Trophoblast cell (in vitro differentiated cells and primary cell): Measurements from ENCODE around the gene NDUFAF8. TPM values are rescaled to one million over a fixed set of nuclear protein-coding genes. Genes with fewer than 3 reads are reported as not detected.

Experiments used
- DNase-seq, 2 donors: peaks; one replicate each; pipeline ENCODE4 v3.0.0-alpha.2; 2016
- H2AFZ ChIP-seq: 2 replicates; pipeline ENCODE4 v1.6.1; 2013; ENCODE audit warnings: low read length, moderate library complexity, mild to moderate bottlenecking; ENCODE audit not compliant: insufficient read depth, poor library complexity
- H2AK5ac ChIP-seq: 2 replicates; pipeline ENCODE4 v1.6.1; 2013; ENCODE audit warnings: mild to moderate bottlenecking, low read length
- H2BK120ac ChIP-seq: 2 replicates; pipeline ENCODE4 v1.6.1; 2013; ENCODE audit warnings: low read length, mild to moderate bottlenecking, moderate library complexity; ENCODE audit not compliant: insufficient read depth, poor library complexity
- H2BK12ac ChIP-seq: 2 replicates; pipeline ENCODE4 v1.6.1; 2013; ENCODE audit warnings: mild to moderate bottlenecking, low read length, moderate library complexity
- H2BK5ac ChIP-seq: 2 replicates; pipeline ENCODE4 v1.6.1; 2013; ENCODE audit warnings: low read length, low read depth, moderate library complexity, mild to moderate bottlenecking; ENCODE audit not compliant: poor library complexity
- H3K14ac ChIP-seq: 2 replicates; pipeline ENCODE4 v1.6.1; 2013; ENCODE audit warnings: mild to moderate bottlenecking, low read length
- H3K18ac ChIP-seq: 2 replicates; pipeline ENCODE4 v1.6.1; 2013; ENCODE audit warnings: mild to moderate bottlenecking, low read length
- H3K23ac ChIP-seq: 2 replicates; pipeline ENCODE4 v1.6.1; 2013; ENCODE audit warnings: low read length
- H3K27ac ChIP-seq: 2 replicates; pipeline ENCODE4 v1.5.1; 2013; ENCODE audit warnings: low read depth, mild to moderate bottlenecking, inconsistent platforms, low read length, moderate library complexity
- H3K27me3 ChIP-seq: 2 replicates; pipeline ENCODE4 v1.6.1; 2013; ENCODE audit warnings: inconsistent platforms, mild to moderate bottlenecking, low read length, moderate library complexity; ENCODE audit not compliant: insufficient read depth
- H3K36me3 ChIP-seq, 2 experiments: 1 replicate in 1 of 2; 2 replicates in 1 of 2; pipeline ENCODE4 v1.6.1; 2013; ENCODE audit warnings: low read length in 2 of 2, mild to moderate bottlenecking in 2 of 2, moderate library complexity in 1 of 2; ENCODE audit not compliant: insufficient read depth in 2 of 2, control insufficient read depth in 1 of 2
- H3K4ac ChIP-seq: 2 replicates; pipeline ENCODE4 v1.6.1; 2013; ENCODE audit warnings: low read depth, mild to moderate bottlenecking, low read length, moderate library complexity
- H3K4me1 ChIP-seq, 2 experiments: 1 replicate in 1 of 2; 2 replicates in 1 of 2; pipeline ENCODE4 v1.6.1; 2013; ENCODE audit warnings: low read length in 2 of 2, mild to moderate bottlenecking in 2 of 2, moderate library complexity in 1 of 2; ENCODE audit not compliant: insufficient read depth in 2 of 2, control insufficient read depth in 1 of 2
- H3K4me2 ChIP-seq: 2 replicates; pipeline ENCODE4 v1.6.1; 2013; ENCODE audit warnings: inconsistent platforms, mild to moderate bottlenecking, low read length, moderate library complexity
- H3K4me3 ChIP-seq: 2 replicates; pipeline ENCODE4 v1.5.1; 2013; ENCODE audit warnings: mild to moderate bottlenecking, low read depth, low read length, inconsistent platforms
- H3K79me1 ChIP-seq: one replicate; pipeline ENCODE4 v1.6.1; 2013; ENCODE audit warnings: low read length
- H3K79me2 ChIP-seq: 2 replicates; pipeline ENCODE4 v1.6.1; 2013; ENCODE audit warnings: low read length, mild to moderate bottlenecking; ENCODE audit not compliant: control insufficient read depth, insufficient read depth, poor library complexity
- H3K9ac ChIP-seq: 2 replicates; pipeline ENCODE4 v1.6.1; 2013; ENCODE audit warnings: mild to moderate bottlenecking, low read length
- H3K9me3 ChIP-seq: 2 replicates; pipeline ENCODE4 v1.6.1; 2013; ENCODE audit warnings: low read depth, mild to moderate bottlenecking, control low read depth, inconsistent platforms, low read length; ENCODE audit not compliant: insufficient read depth
- H4K12ac ChIP-seq: 2 replicates; pipeline ENCODE4 v1.6.1; 2013; ENCODE audit warnings: low read depth, mild to moderate bottlenecking, low read length, moderate library complexity
- H4K8ac ChIP-seq: 2 replicates; pipeline ENCODE4 v1.6.1; 2013; ENCODE audit warnings: low read depth, mild to moderate bottlenecking, low read length, moderate library complexity
- H4K91ac ChIP-seq: one replicate; pipeline ENCODE4 v1.6.1; 2013; ENCODE audit warnings: low read depth, mild to moderate bottlenecking, low read length, moderate library complexity
- WGBS: extraction: QIAGEN DNeasy Blood & Tissue Kit; methylation state at CpG from one replicate; pipeline ENCODE4 v1.1.7; 2013; ENCODE audit warnings: missing lambda C conversion rate; ENCODE audit not compliant: insufficient read length, insufficient coverage; ENCODE audit errors: extremely low coverage; 5-methylcytosine and 5-hydroxymethylcytosine counted together
- polyA plus RNA-seq: library from polyadenylated mRNA; stranded (reverse); fragments of 200-250 nt; gene quantifications from 2 replicates; pipeline ENCODE4 v1.2.3, GENCODE V29; 2013

The NDUFAF8 gene, protein sequence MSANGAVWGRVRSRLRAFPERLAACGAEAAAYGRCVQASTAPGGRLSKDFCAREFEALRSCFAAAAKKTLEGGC
- polyA plus RNA-seq: 85.8 and 86.1 TPM in 2 replicates

DNA sequence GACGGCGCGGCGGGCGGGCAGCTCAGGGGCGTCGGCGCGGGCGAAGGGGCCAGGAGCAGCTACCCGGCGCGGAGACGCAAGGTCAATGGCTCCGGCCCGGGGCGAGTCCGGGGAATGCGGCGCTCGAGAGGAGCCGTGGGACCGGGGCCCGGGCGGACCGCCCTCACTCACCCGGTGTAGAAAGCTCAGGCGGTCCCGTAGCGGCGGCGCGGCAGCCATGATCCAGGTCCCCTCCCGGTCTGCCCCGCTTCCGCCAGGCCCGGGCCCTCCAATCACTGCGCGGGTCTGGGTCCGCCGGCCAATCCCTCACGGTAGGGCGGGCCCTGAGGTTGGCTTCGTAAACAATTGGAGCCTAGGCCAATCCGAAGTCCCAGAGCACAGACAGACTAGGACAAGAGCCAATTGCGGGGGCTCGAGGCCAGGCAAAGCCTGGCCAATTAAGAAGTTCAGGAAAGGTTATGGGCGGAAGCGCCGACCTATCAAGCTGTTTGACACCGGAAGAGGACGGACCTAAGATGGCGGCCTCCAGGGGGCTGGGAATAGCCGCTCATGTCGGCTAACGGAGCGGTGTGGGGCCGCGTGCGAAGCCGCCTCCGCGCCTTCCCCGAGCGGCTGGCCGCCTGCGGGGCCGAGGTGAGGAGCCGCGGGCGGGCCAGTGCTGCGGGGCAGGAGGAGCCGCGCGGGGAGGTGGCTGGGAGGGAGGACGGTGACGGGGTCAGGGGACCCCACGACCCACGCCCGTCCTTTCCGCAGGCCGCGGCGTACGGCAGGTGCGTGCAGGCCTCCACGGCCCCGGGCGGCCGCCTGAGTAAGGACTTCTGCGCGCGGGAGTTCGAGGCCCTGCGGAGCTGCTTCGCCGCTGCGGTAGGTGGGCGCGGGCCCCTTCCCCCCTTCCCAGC is at the start of gene NDUFAF8, which contains the start of gene TEPSIN:
Gene NDUFAF8 (plus strand): TSS at position 504 of the 899 bp plus-strand sequence. CDS start 46 bp downstream, at position 550.
Gene TEPSIN (minus strand): TSS at position 241 of the 899 bp plus-strand sequence. CDS start 22 bp downstream, at position 219.
- peaks cover 10% of the 10 kb centered on the region for H3K79me2 ChIP-seq
- H2AFZ ChIP-seq: peak within 1 kb of the TSS; percentile 73
- peak within 1 kb of the TSS; percentile 55 for H2BK12ac ChIP-seq
- H3K18ac ChIP-seq: peak within 1 kb of the TSS; percentile 78
- peaks cover 8% of the 10 kb centered on the region for H3K79me1 ChIP-seq
- H3K4me3 ChIP-seq: peak within 1 kb of the TSS; percentile 94
- H3K4me1 ChIP-seq: peaks cover 8 to 12% of the 10 kb centered on the region in 2 experiments
- WGBS: no CpG with 5 or more reads among the region's 100 CpGs
- peak within 1 kb of the TSS; percentile 96 for H4K8ac ChIP-seq
- H4K91ac ChIP-seq: peak within 1 kb of the TSS; percentile 88
- H2AK5ac ChIP-seq: peak within 1 kb of the TSS; percentile 58
- H2BK5ac ChIP-seq: peak within 1 kb of the TSS; percentile 68
- peak within 1 kb of the TSS; percentile 89 for H3K14ac ChIP-seq
- peak within 1 kb of the TSS; percentile 48 for H3K27ac ChIP-seq
- DNase-seq: peak; percentile 100
- peak within 1 kb of the TSS; percentile 83 for H4K12ac ChIP-seq
- peak within 1 kb of the TSS; percentile 83 for H3K4me2 ChIP-seq
- peaks cover 5% of the 10 kb centered on the region in 2 experiments for H3K36me3 ChIP-seq
- peak within 1 kb of the TSS; percentile 80 for H3K9ac ChIP-seq
- H3K4ac ChIP-seq: peak within 1 kb of the TSS; percentile 89
- peaks cover 3% of the 10 kb centered on the region for H3K9me3 ChIP-seq
- H2BK120ac ChIP-seq: peak within 1 kb of the TSS; percentile 61
- H3K23ac ChIP-seq: no peak within 1 kb of the TSS
- H3K27me3 ChIP-seq: no peaks in the 10 kb centered on the region

DNA sequence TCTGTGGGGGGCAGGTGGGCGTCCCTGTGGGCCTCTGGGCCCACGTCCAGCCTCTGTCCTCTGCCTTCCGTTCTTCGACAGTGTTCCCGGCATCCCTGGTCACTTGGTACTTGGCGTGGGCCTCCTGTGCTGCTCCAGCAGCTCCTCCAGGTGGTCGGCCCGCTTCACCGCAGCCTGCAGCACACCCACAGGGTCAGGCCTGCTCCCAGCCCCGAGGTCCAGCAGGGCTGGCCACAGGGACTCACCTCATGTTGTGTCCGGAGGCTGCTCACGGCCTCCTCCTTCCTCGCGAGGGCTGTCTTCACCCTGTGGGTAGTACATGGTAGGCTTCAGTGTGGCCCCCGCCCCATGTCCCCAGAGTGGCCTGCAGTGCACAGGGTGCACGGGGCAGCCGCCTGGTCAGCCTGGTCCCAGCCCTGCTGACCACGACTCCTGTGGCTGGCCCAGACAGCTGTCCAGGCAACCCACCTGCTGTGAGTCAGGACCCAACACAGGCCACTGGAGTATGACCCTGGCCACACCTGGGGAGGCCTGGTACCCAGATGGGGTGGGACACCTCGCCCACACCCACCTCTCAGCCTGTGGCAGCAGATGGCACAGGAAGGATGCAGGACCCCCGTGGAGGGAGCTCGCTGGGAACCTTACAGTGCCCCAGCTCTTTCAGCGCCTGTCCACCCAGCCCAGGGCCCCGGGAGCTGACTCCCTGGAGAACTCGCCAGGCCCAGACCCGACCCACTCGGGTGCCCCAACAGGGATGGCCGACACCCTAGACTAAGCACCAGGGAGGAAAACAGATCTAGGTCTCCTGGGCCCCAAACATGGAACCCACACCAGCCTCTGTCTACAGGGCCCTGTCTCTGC is 49.2 kb upstream of the NDUFAF8 start:
- DNase-seq: peak in 1 of 2 donors; percentile 3
- no peak overlapping the region for H3K14ac ChIP-seq
- no peak overlapping the region for H4K91ac ChIP-seq
- no peak overlapping the region for H3K18ac ChIP-seq
- H2BK12ac ChIP-seq: no peak overlapping the region
- no peak overlapping the region for H3K4me3 ChIP-seq
- H2BK5ac ChIP-seq: no peak overlapping the region
- H3K4me2 ChIP-seq: no peak overlapping the region
- no peak overlapping the region for H2AFZ ChIP-seq
- H3K27ac ChIP-seq: no peak overlapping the region
- no peak overlapping the region for H2BK120ac ChIP-seq
- no peaks in the 10 kb centered on the region for H3K9me3 ChIP-seq
- H3K79me1 ChIP-seq: no peaks in the 10 kb centered on the region
- whole genome bisulfite sequencing: no CpG with 5 or more reads among the region's 27 CpGs
- no peak overlapping the region for H4K8ac ChIP-seq
- no peak overlapping the region for H4K12ac ChIP-seq
- H3K4me1 ChIP-seq: peaks cover 4 to 9% of the 10 kb centered on the region in 2 experiments
- no peak overlapping the region for H3K23ac ChIP-seq
- H3K9ac ChIP-seq: no peak overlapping the region
- H2AK5ac ChIP-seq: no peak overlapping the region
- H3K4ac ChIP-seq: no peak overlapping the region
- H3K36me3 ChIP-seq: peaks cover 17% of the 10 kb centered on the region in 2 experiments
- H3K79me2 ChIP-seq: no peaks in the 10 kb centered on the region
- H3K27me3 ChIP-seq: no peaks in the 10 kb centered on the region

DNA sequence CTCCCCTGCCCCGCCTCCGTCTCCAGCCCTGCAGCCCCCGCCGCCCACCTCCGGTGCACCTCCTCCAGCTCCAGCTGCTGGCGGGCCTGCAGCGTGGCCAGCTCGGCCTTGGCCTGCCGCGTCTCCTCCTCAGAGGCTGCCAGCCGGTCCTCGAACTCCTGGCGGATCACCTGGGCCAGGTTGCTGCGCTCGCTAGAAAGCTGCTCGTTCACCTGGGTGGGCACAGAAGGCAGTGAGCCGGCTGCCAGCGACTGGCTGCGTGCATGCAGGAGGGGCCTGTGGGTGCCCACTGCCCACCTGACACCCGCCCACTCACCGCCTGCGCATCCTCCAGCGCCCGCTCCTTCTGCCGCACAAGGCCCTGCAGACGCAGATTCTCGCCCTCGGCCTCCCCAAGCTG is 48.5 kb upstream of the NDUFAF8 start:
- no peaks in the 10 kb centered on the region for H3K9me3 ChIP-seq
- no peak overlapping the region for H4K8ac ChIP-seq
- peaks cover 21% of the 10 kb centered on the region in 2 experiments for H3K36me3 ChIP-seq
- no peak overlapping the region for H3K4ac ChIP-seq
- H4K12ac ChIP-seq: no peak overlapping the region
- H3K23ac ChIP-seq: no peak overlapping the region
- no peak overlapping the region for H2AK5ac ChIP-seq
- H2AFZ ChIP-seq: no peak overlapping the region
- H2BK12ac ChIP-seq: no peak overlapping the region
- no peak overlapping the region for H3K4me3 ChIP-seq
- no peak overlapping the region for H3K9ac ChIP-seq
- no peak overlapping the region for H3K27ac ChIP-seq
- no peak overlapping the region for H3K14ac ChIP-seq
- no peak overlapping the region for H4K91ac ChIP-seq
- H2BK120ac ChIP-seq: no peak overlapping the region
- peaks cover 4 to 9% of the 10 kb centered on the region in 2 experiments for H3K4me1 ChIP-seq
- no peak overlapping the region for H3K4me2 ChIP-seq
- H3K27me3 ChIP-seq: no peaks in the 10 kb centered on the region
- no CpG with 5 or more reads among the region's 28 CpGs for WGBS
- H3K79me1 ChIP-seq: no peaks in the 10 kb centered on the region
- no peak for DNase-seq
- H3K79me2 ChIP-seq: no peaks in the 10 kb centered on the region
- H3K18ac ChIP-seq: no peak overlapping the region
- no peak overlapping the region for H2BK5ac ChIP-seq

DNA sequence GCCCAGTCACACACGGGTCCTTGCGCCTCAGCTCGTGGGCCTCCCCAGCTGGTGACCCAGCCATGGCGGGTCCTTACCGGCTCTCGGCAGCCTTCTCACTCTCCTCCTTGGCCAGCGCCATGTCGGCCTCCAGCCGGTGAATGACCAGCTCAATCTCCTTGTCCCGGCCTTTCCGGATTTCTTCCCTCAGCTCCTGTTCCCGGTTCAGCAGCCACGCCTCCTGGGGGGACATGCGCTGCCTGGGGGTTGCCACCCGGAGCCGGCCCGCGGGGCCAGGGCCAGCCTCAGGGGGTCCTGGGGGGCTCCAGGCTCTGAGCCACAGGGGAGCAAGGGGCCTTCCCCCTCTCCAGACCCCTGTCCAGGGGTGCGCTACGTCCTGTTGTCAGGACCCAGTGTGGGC is 48.0 kb upstream of the NDUFAF8 start:
- Histone ChIP-seq H3K27ac (no peak overlapping the region), H2BK5ac (no peak overlapping the region), H3K9me3 (no peaks in the 10 kb centered on the region), H3K14ac (no peak overlapping the region), H2BK120ac (no peak overlapping the region), H3K4me1 (peaks cover 4 to 9% of the 10 kb centered on the region in 2 experiments), H3K9ac (no peak overlapping the region), H3K27me3 (no peaks in the 10 kb centered on the region), H3K4me3 (no peak overlapping the region), H4K91ac (no peak overlapping the region), H3K4ac (no peak overlapping the region), H3K79me1 (no peaks in the 10 kb centered on the region), H3K18ac (no peak overlapping the region), H2AFZ (no peak overlapping the region), H2BK12ac (no peak overlapping the region), H2AK5ac (no peak overlapping the region), H3K4me2 (no peak overlapping the region), H4K12ac (no peak overlapping the region), H4K8ac (no peak overlapping the region), H3K23ac (no peak overlapping the region), H3K36me3 (peaks cover 23 to 25% of the 10 kb centered on the region in 2 experiments), H3K79me2 (no peaks in the 10 kb centered on the region)
- no peak for DNase-seq
- no CpG with 5 or more reads among the region's 20 CpGs for WGBS
